Calu3 (cell line): ENCODE measurements around the gene GSTA2. TPM values are rescaled to one million over a fixed set of nuclear protein-coding genes. Genes with fewer than 3 reads are reported as not detected.
"Not testable (repeated sequence)": the region's sequence is repeated elsewhere in the genome, so short reads cannot be mapped to it uniquely, and the experiment has no call there.

Experiments
- BruUV-seq: library from RNA; stranded (reverse); fragments of 400-500 nt; replicated peaks from 2 replicates; lab custom pipeline; 2021; lab: Mats Ljungman, UMichigan
- CTCF ChIA-PET: fragments of 300-600 bp; sonication (Branson Sonifier 250); formaldehyde crosslinking; loops from one replicate; lab custom pipeline; 2022; ENCODE audit warnings: antibody characterized with exemption; lab: Charles Lee
- DNase-seq: peaks from one replicate; pipeline ENCODE4 v3.0.0; 2022
- H3K27ac Mint-ChIP-seq: one replicate; pipeline ENCODE4 v1.8.0; 2022; ENCODE audit warnings: mixed read lengths; ENCODE audit not compliant: unreplicated experiment
- H3K27me3 Mint-ChIP-seq: one replicate; pipeline ENCODE4 v1.8.0; 2022; ENCODE audit warnings: mixed read lengths; ENCODE audit not compliant: unreplicated experiment
- H3K36me3 Mint-ChIP-seq: one replicate; pipeline ENCODE4 v1.8.0; 2022; ENCODE audit warnings: mild to moderate bottlenecking, moderate library complexity, mixed read lengths; ENCODE audit not compliant: insufficient read depth, unreplicated experiment
- H3K4me1 Mint-ChIP-seq: one replicate; pipeline ENCODE4 v1.8.0; 2022; ENCODE audit warnings: mild to moderate bottlenecking, low read depth, mixed read lengths; ENCODE audit not compliant: unreplicated experiment
- H3K4me3 Mint-ChIP-seq: one replicate; pipeline ENCODE4 v1.8.0; 2022; ENCODE audit warnings: mild to moderate bottlenecking, low read depth, moderate library complexity, mixed read lengths; ENCODE audit not compliant: unreplicated experiment
- H3K9me3 Mint-ChIP-seq: one replicate; pipeline ENCODE4 v1.8.0; 2022; ENCODE audit warnings: low read depth, mixed read lengths; ENCODE audit not compliant: unreplicated experiment
- CTCF ChIP-seq: fragments of 200-600 bp; IDR thresholded peaks from one replicate; pipeline ENCODE4 v1.8.0; 2022; ENCODE audit warnings: antibody characterized with exemption; ENCODE audit not compliant: unreplicated experiment
- intact Hi-C: fragments of 100-400 bp; cut with micrococcal nuclease; formaldehyde crosslinking; loops from one replicate; pipeline ENCODE4 v1.10.0; 2022; ENCODE audit not compliant: unreplicated experiment
- total RNA-seq: library from RNA; stranded (reverse); gene quantifications from 2 replicates; pipeline ENCODE4 v1.2.3, GENCODE V29; 2022

The GSTA2 gene
- total RNA-seq, 1 experiment from 2014 or later = not detected

GRCh38 chr6:52718550-52718949, 44.7 kb downstream of the GSTA2 start:
- Mint-ChIP-seq H3K9me3 (no peaks in the 10 kb centered on the region), H3K27ac (no peak overlapping the region), H3K4me1 (no peaks in the 10 kb centered on the region), H3K4me3 (no peak overlapping the region), H3K27me3 (peaks cover 29% of the 10 kb centered on the region), H3K36me3 (no peaks in the 10 kb centered on the region)
- CTCF ChIA-PET = no interaction called here
- no peak for TF ChIP-seq CTCF
- BruUV-seq = no TSS peak
- DNase-seq = no peak
- intact Hi-C loops = no loop called here

DNA sequence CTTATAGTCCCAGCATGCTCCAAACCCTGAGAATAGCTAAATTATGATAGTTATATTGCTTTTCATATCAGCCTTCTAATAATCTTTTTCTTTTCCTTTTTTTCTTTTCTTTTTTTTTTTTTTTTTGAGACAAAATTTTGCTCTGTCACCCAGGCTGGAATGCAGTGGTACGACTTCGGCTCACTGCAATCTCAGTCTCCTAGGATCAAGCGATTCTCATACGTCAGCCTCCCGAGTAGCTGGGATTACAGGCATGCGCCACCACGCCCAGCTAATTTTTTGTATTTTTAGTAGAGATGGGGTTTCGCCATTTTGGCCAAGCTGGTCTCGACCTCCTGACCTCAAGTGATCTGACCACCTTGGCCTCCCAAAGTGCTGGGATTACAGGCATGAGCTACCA, 48.5 kb downstream of the GSTA2 start:
- H3K4me3 Mint-ChIP-seq, intact Hi-C loops, H3K36me3 Mint-ChIP-seq, CTCF ChIA-PET, H3K4me1 Mint-ChIP-seq, DNase-seq, H3K9me3 Mint-ChIP-seq, BruUV-seq, H3K27ac Mint-ChIP-seq: not testable (repeated sequence)
- peaks cover 67% of the 10 kb centered on the region for H3K27me3 Mint-ChIP-seq

DNA sequence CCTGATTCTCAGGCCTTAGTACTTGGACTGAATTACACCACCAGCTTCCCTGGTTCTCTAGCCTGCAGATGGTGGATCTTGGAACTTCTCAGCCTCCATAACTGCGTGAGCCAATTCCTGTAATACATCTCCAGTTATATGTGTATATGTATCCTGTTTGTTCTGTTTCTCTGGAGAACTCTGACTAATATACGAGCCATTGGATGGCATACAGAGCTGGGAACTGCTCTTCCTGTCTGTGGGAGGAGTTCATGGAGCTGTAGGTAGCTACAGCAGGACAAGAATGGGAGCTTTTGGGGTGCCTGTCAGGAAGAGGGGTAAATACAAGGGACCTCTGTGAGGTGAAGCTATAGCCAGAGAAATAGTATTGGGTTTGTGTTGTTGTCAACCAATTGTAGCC, 51.1 kb downstream of the GSTA2 start:
- Mint-ChIP-seq H3K9me3 (no peaks in the 10 kb centered on the region), H3K27me3 (peaks cover 68% of the 10 kb centered on the region), H3K36me3 (no peaks in the 10 kb centered on the region), H3K4me1 (no peaks in the 10 kb centered on the region), H3K4me3 (no peak overlapping the region), H3K27ac (no peak overlapping the region)
- DNase-seq = no peak
- CTCF ChIA-PET = interaction anchor here (0.5 kb wide), 1 partner anchor 531 kb away, joined by 3 read pairs; no protein-coding TSS in a partner anchor
- BruUV-seq = no TSS peak
- TF ChIP-seq CTCF = no peak
- intact Hi-C loops = no loop called here

DNA sequence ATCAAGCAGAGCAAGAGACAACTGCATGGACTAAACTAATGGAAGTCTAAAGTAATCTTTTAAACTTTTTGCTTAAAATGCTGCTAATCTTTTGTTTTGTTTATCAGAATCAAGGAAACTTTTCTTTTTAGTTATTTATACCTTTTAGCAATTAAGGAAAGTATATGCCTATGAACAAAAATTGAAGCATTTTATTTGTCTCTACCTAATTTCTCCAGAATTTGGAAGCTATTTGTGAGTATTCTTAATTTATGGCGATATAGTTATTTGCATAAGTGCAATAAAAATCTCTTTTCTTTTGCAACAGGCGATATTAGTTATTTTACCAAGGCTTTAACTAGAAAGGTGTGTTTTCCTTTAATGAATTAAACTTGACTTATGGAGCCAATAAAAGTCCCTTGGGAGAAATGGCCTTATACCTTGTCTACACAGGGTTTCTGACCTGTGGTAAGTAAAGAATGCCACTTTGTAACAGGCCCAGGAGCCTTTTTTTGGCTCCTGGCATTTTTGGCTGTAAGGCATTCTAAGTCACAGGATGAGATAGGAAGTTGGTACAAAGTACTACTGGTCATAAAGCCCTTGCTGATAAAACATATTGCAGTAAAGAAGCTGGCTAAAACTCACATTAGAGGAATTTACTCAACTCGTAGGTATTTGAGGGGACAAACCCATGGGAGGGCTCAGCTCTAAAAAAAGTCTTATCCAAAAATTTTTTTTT, 55.2 kb downstream of the GSTA2 start:
- DNase-seq = no peak
- no peaks in the 10 kb centered on the region for H3K9me3 Mint-ChIP-seq
- TF ChIP-seq CTCF = no peak
- H3K27me3 Mint-ChIP-seq = peaks cover 48% of the 10 kb centered on the region
- H3K4me3 Mint-ChIP-seq = no peak overlapping the region
- intact Hi-C loops = no loop called here
- no peaks in the 10 kb centered on the region for H3K4me1 Mint-ChIP-seq
- CTCF ChIA-PET = no interaction called here
- H3K27ac Mint-ChIP-seq = no peak overlapping the region
- BruUV-seq = no TSS peak
- no peaks in the 10 kb centered on the region for H3K36me3 Mint-ChIP-seq

- H3K36me3 Mint-ChIP-seq = no peaks in the 10 kb centered on the region
- CTCF ChIA-PET = no interaction called here
- no peak overlapping the region for H3K4me3 Mint-ChIP-seq
- peaks cover 31% of the 10 kb centered on the region for H3K27me3 Mint-ChIP-seq
- intact Hi-C loops = no loop called here
- H3K27ac Mint-ChIP-seq = no peak overlapping the region
- no peaks in the 10 kb centered on the region for H3K9me3 Mint-ChIP-seq
- no peak for TF ChIP-seq CTCF
- BruUV-seq = no TSS peak
- no peaks in the 10 kb centered on the region for H3K4me1 Mint-ChIP-seq
- no peak for DNase-seq
These were observed 57.3 kb downstream of the GSTA2 start for GRCh38 chr6:52706001-52706400.

DNA sequence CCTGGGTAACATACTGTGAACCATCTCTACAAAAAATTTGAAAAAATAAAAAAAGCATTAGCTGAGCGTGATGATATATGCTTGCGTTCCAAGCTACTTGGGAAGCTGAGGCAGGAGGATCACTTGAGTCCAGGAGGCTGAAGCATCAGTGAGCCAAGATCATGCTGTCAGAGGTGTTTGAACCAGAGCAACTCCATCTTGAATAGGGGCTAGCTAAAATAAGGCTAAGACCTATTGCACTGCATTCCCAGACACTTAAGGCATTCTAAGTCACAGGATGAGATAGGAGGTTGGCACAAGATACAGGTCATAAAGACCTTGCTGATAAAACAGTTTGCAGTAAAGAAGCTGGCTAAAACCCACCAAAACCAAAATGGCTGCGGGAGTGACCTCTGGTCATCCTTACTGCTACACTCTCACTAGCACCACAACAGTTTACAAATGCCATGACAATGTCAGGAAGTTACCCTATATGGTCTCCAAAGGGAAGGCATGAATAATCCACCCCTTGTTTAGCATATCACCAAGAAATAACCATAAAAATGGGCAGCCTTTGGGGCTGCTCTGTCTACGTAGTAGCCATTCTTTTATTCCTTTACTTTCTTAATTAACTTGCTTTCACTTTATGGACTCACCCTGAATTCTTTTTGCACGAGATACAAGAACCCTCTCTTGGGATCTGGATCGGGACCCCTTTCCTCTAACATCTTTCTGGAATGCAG, 58.3 kb downstream of the GSTA2 start:
- H3K9me3 Mint-ChIP-seq, H3K36me3 Mint-ChIP-seq, H3K27ac Mint-ChIP-seq, intact Hi-C loops, CTCF ChIA-PET, H3K4me3 Mint-ChIP-seq, H3K4me1 Mint-ChIP-seq, DNase-seq, BruUV-seq: not testable (repeated sequence)
- H3K27me3 Mint-ChIP-seq = peaks cover 25% of the 10 kb centered on the region
